ENCODE data around the gene S100PBP. TPM values are rescaled to one million over a fixed set of nuclear protein-coding genes. Genes with fewer than 3 reads are reported as not detected.
A peak's percentile ranks its signal among the peaks of the same experiment; 100 is the strongest.

Gene S100PBP
- total and polyA plus RNA-seq, 2 of the 13 experiments (the other 11 are each of a cell fraction or from before 2014, with no cell fraction given) = 20.4 to 26.1 TPM

- TF ChIP-seq HES4 (CRISPR knock-in tag; IDR thresholded peaks at IDR 0.05; ENCODE audit: borderline replicate concordance) (no peak), MYC (CRISPR knock-in tag; IDR thresholded peaks at IDR 0.05; ENCODE audit: borderline replicate concordance) (no peak), AGO2 (optimal IDR thresholded peaks at IDR 0.05; ENCODE audit: low read depth, low read length) (peak; percentile 79), ZNF839 (CRISPR knock-in tag; IDR thresholded peaks at IDR 0.05; ENCODE audit: borderline replicate concordance) (no peak), POLR2A (IDR thresholded peaks at IDR 0.05; ENCODE audit: insufficient read depth in 1 of 2, low read depth in 2 of 2, low read length in 2 of 2) (no peak; a peak in 1 of 4 replicates), MED8 (CRISPR knock-in tag; IDR thresholded peaks at IDR 0.05; ENCODE audit: insufficient replicate concordance) (no peak), BCL6 (CRISPR knock-in tag; IDR thresholded peaks at IDR 0.05) (peak; percentile 30; the same call in 1 of the 2 replicates), ZNF792 (CRISPR knock-in tag; IDR thresholded peaks at IDR 0.05) (0 out of 2 replicates have a peak, but pooled peaks have one; percentile 39), ELF4 (CRISPR knock-in tag; IDR thresholded peaks at IDR 0.05; ENCODE audit: borderline replicate concordance) (no peak), ZNF160 (CRISPR knock-in tag; IDR thresholded peaks at IDR 0.05) (no peak), PATZ1 (CRISPR knock-in tag; IDR thresholded peaks at IDR 0.05) (no peak), ARNTL (CRISPR knock-in tag; IDR thresholded peaks at IDR 0.05) (no peak), KDM2A (CRISPR knock-in tag; IDR thresholded peaks at IDR 0.05; ENCODE audit: borderline replicate concordance, low read depth) (peak; percentile 78), KDM5B (CRISPR knock-in tag; IDR thresholded peaks at IDR 0.05; ENCODE audit: borderline replicate concordance) (no peak), CERS6 (CRISPR knock-in tag; IDR thresholded peaks at IDR 0.05) (no peak), MIER3 (CRISPR knock-in tag; IDR thresholded peaks at IDR 0.05; ENCODE audit: borderline replicate concordance) (peak; percentile 19; the same call in 1 of the 2 replicates), KLF16 (CRISPR knock-in tag; IDR thresholded peaks at IDR 0.05) (no peak), ZNF138 (CRISPR knock-in tag; IDR thresholded peaks at IDR 0.05; ENCODE audit: low read depth) (no peak), ZBTB7A (CRISPR knock-in tag; IDR thresholded peaks at IDR 0.05) (no peak), FOXJ3 (CRISPR knock-in tag; IDR thresholded peaks at IDR 0.05; ENCODE audit: borderline replicate concordance) (no peak), PRDM10 (CRISPR knock-in tag; IDR thresholded peaks at IDR 0.05; ENCODE audit: low read depth) (no peak), KDM4B (CRISPR knock-in tag; IDR thresholded peaks at IDR 0.05) (0 out of 2 replicates have a peak, but pooled peaks have one; percentile 24)
These were observed 44.3 kb upstream of the S100PBP start (continued) for GRCh38 chr1:32773018-32773763.
